Measurements from ENCODE around the gene ARNT2.

ARNT2 gene

DNA sequence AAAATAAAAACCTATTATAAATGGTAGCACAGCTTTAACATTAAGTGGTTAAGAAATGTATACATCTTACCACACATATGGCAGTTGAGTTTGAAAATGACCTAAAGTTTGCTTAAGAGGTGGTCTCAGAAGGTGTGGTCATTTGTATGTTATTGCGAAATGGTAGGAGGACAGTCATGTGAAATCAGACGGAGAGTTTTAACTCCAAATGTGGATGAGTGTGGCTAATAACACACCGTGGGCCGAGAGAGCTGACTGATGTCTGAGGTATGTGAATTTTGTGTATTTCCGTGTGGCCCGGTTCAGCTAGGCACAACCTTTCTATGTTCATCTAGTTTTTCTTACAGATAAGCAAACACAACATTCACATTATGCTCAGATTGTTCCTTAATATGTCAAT lies 71.9 kb downstream of the ARNT2 start:
- no peak for DNase-seq
- Mint-ChIP-seq H3K36me3 (ENCODE audit: low read depth) (no peaks in the 10 kb centered on the region), H3K27me3 (peaks cover 34% of the 10 kb centered on the region), H3K4me1 (ENCODE audit: low read depth) (peaks cover 2% of the 10 kb centered on the region), H3K9me3 (peaks cover 8% of the 10 kb centered on the region), H3K27ac (no peak overlapping the region), H3K4me3 (no peak overlapping the region)

DNA sequence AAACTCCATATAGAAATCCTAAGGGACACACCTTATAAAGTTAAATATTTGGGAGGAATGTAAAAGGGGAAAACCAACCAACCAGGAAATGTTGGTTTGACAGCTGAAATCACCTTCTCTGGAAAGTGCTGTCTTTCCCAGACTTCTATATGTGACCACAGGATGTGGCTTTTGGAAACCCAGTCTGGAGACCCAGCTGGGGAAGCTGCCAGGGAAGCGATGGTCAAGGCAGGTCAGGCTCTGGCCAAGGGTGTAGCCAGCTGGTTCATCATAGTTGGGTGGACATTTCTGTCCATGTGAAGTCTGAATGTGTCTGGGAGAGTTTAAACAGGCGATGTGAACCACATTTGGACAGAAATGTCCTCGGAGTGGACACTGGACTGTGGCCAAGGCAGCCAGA lies 73.9 kb downstream of the ARNT2 start:
- peaks cover 2% of the 10 kb centered on the region for H3K4me1 Mint-ChIP-seq (ENCODE audit: low read depth)
- DNase-seq, result no peak

DNA sequence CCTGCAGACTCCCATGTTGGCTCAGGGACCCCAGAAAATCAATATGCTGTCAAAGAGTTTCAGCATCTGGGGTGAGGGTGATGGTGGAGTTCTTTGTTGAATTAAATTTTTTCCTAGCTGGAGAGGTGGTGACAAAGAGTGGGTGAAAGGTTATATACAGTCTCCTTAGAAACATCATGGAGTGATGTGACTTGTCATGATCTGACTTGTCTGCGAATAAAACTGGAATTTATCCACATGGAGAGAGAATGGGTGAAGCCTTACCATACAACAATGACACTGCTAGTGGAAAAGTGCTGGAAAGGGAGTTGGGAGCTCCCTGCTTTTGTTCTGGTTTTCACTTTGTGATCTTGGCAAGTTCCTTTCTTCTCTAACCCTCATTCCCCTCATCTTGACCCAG lies 75.0 kb downstream of the ARNT2 start:
- H3K27me3 Mint-ChIP-seq, result peaks cover 3% of the 10 kb centered on the region
- H3K4me1 Mint-ChIP-seq (ENCODE audit: low read depth), result peaks cover under 1% of the 10 kb centered on the region
- no peak overlapping the region for H3K27ac Mint-ChIP-seq
- peaks cover 8% of the 10 kb centered on the region for H3K9me3 Mint-ChIP-seq
- H3K4me3 Mint-ChIP-seq, result no peak overlapping the region
- no peak for DNase-seq
- H3K36me3 Mint-ChIP-seq (ENCODE audit: low read depth), result no peaks in the 10 kb centered on the region

More for the DNA sequence above, 73.9 kb downstream of the ARNT2 start:
- Mint-ChIP-seq H3K36me3 (ENCODE audit: low read depth) (no peaks in the 10 kb centered on the region), H3K4me3 (no peak overlapping the region), H3K9me3 (peaks cover 8% of the 10 kb centered on the region), H3K27me3 (peaks cover 14% of the 10 kb centered on the region), H3K27ac (no peak overlapping the region)

DNA sequence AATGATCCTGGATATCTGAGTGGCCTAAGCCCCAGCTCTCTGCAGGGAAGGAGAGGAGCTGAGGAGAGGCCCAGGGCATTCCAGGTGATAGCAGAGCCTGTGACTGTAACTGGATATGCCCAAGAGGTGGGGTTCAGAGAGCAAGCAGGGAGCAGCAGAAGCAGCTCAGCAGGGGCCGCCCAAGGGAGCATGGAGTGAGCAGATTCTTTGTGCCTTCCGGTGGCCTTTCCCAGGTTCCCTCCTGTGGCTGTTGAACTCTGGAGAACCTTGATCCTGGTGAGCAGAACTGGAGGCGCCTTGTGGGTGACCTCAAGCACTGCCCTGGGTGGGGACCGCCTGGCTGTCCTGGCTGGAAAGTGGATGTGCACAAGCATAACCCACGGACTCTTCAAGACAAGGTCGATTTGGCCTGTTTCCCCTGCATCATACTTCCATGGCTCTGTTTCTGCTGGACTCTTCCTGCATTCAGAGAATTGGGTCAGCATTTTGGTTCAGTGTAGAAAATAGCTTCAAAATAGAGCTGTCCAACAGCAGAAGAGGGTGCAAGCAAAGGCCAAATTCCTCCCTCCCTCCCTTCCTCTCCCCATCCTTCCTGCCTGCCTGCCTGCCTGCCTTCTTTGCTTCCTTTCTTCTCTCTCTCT lies 76.1 kb downstream of the ARNT2 start:
- Mint-ChIP-seq H3K9me3 (peaks cover 8% of the 10 kb centered on the region), H3K36me3 (ENCODE audit: low read depth) (no peaks in the 10 kb centered on the region), H3K27ac (no peak overlapping the region), H3K27me3 (no peaks in the 10 kb centered on the region), H3K4me3 (no peak overlapping the region), H3K4me1 (ENCODE audit: low read depth) (no peaks in the 10 kb centered on the region)
- DNase-seq, result no peak

DNA sequence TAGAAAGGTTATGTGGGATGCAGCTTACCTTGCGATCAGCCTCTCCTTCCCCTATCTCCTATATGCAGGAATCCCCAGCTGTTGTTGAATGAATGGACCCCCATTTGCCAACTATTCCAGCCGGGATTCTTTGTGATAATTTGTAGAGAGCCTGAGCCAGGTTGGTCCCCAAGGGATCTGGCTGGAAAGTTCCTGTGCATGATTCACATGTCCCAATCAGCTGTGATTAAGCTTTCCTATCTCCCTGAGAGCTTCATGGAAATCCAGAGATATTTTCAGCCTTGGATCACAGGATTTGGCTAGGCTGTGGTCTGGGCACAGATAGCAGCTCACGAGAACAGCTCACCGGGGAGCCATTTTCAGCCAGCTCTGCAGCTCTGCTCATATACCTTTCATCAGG lies 76.7 kb downstream of the ARNT2 start:
- Mint-ChIP-seq H3K27me3 (no peaks in the 10 kb centered on the region), H3K4me3 (no peak overlapping the region), H3K36me3 (ENCODE audit: low read depth) (no peaks in the 10 kb centered on the region), H3K27ac (no peak overlapping the region), H3K4me1 (ENCODE audit: low read depth) (no peaks in the 10 kb centered on the region), H3K9me3 (peaks cover 3% of the 10 kb centered on the region)
- DNase-seq, result no peak

DNA sequence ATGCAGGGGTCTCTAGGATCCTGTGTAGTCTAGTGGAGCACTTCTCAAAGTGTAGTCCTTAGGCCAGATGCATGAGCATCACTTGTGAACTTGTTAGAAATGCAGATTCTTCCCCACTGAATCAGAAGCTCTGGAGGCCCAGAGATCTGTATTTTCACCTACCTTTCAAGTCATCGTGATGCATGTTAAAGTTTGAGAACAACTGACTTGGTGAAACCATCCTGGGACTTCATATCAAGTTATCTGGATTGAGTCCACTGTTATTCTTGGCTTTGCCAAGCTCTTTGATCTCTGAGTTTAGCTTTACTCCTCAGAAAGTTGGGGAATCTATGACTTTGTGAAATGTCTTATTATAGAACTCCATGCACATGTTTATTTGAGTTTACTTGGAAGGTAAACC lies 78.5 kb downstream of the ARNT2 start:
- DNase-seq, result no peak
- Mint-ChIP-seq H3K27ac (no peak overlapping the region), H3K36me3 (ENCODE audit: low read depth) (no peaks in the 10 kb centered on the region), H3K4me3 (no peak overlapping the region), H3K4me1 (ENCODE audit: low read depth) (no peaks in the 10 kb centered on the region), H3K9me3 (no peaks in the 10 kb centered on the region), H3K27me3 (no peaks in the 10 kb centered on the region)

DNA sequence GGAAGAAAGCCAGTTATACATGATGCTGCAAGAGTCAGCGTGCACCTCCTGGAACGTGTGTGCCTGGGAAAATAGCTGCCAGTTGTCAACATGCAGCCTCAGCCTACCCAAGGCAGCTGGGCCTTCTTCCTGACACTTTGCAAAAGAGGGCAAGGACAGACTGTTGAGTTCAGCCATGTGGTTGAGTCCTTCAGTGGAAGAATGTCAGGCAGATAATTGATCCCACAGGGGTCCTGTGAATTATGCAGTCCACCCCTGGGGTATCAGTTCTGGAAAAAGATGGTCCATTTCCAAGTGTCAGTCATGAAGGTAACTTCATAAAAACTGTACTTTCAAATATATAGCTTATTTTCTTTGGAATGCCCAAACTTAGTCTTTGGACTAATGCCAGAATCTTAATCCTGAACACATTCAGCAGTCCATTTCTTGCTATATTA lies 79.6 kb downstream of the ARNT2 start:
- Mint-ChIP-seq H3K36me3 (ENCODE audit: low read depth) (no peaks in the 10 kb centered on the region), H3K27me3 (no peaks in the 10 kb centered on the region), H3K4me1 (ENCODE audit: low read depth) (no peaks in the 10 kb centered on the region), H3K9me3 (no peaks in the 10 kb centered on the region), H3K4me3 (no peak overlapping the region), H3K27ac (no peak overlapping the region)
- DNase-seq, result no peak

DNA sequence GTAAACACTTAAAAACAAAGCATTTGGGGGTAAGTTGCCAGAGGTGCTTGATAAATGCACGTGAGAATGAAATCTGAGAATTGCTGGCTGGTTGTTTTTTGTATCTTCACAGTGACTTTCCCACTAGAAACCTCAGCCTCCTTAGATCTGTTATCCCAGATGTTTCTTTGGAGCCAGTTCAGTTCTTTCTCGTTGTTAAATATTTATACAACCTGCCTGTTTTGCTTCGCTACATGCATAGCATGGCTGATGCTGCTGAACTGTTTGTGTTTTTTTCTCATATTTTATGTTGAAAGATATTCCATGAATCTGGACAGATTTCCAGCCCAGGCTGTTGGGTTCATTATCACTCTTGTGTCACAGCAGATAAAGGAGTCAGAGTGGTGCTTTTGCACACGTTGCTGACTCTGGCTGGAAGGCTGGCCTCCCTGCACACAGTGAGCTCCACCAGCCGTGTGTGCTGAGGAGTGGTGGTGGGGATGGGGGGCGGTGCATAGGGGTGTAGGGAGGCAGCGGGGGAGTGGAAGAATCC lies 80.2 kb downstream of the ARNT2 start:
- Mint-ChIP-seq H3K4me1 (ENCODE audit: low read depth) (peaks cover 2% of the 10 kb centered on the region), H3K27ac (no peak overlapping the region), H3K36me3 (ENCODE audit: low read depth) (no peaks in the 10 kb centered on the region), H3K4me3 (no peak overlapping the region), H3K27me3 (no peaks in the 10 kb centered on the region), H3K9me3 (no peaks in the 10 kb centered on the region)
- no peak for DNase-seq

DNA sequence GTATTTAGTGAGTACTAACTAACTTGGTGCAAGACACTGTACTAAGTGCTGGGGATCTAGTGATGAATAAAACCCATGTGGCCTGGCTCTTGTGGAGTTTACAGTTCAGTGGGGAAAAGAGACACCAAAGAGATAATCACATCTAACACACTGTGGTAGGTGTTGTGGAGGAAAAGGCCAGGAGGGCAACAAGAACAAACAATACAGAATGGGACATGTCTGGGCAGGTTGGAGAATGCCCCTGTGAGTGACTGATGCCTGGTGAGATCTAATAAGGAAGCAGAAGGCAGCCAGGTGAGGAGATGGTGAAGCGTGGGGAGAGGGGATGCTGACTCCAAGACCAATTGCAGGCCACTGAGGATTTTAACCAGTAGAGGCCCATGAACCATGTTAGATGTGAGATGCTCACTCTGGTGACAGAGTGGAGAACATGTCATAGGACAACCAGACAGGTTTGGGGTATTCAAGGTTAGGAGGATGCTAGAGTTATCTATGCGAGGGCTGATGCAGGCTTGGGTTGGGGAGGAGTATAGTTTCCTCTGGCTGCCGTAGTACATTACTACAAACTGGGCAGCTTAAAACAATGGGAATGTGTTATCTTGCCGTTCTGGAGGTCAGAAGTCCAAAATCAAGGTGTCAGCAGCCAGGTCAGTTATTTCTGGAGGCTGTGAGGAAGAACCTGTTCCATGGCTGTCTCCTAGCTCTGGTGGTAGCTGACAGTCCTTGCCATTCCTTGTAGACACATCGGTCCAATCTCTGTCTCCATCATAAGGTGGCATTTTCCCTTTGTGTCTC lies 81.4 kb downstream of the ARNT2 start:
- Mint-ChIP-seq H3K36me3 (ENCODE audit: low read depth) (no peaks in the 10 kb centered on the region), H3K4me1 (ENCODE audit: low read depth) (peaks cover 2% of the 10 kb centered on the region), H3K9me3 (no peaks in the 10 kb centered on the region), H3K27ac (no peak overlapping the region), H3K27me3 (peaks cover 5% of the 10 kb centered on the region), H3K4me3 (no peak overlapping the region)
- no peak for DNase-seq

DNA sequence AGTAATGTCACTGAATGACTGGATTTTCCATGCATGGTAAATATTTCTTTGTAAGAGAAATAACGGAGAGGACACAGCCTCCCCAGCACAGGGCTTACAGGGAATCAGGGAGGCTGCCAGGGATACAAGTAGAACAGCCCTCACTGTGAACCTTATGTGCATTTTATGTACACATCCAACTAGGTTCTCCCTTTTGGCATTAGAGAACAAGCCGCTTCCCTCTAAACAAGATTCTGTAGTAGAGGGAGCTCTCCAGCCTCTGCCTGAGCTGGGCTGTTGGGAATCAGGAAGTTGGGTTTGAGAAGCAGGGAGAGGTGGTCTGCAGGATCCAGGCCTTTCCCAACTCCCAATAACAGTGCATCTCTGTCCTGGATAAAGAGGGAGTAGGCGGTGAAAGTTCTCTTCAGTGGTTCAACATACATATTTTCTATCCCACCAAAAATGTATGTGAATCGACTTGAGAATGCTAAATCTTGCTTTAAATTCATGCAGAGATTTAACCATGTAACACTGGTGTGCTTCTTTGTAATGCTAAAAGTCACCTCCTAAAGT lies 83.7 kb downstream of the ARNT2 start:
- Mint-ChIP-seq H3K4me1 (ENCODE audit: low read depth) (peaks cover 2% of the 10 kb centered on the region), H3K27ac (no peak overlapping the region), H3K36me3 (ENCODE audit: low read depth) (no peaks in the 10 kb centered on the region), H3K4me3 (no peak overlapping the region), H3K9me3 (no peaks in the 10 kb centered on the region), H3K27me3 (peaks cover 5% of the 10 kb centered on the region)
- no peak for DNase-seq

DNA sequence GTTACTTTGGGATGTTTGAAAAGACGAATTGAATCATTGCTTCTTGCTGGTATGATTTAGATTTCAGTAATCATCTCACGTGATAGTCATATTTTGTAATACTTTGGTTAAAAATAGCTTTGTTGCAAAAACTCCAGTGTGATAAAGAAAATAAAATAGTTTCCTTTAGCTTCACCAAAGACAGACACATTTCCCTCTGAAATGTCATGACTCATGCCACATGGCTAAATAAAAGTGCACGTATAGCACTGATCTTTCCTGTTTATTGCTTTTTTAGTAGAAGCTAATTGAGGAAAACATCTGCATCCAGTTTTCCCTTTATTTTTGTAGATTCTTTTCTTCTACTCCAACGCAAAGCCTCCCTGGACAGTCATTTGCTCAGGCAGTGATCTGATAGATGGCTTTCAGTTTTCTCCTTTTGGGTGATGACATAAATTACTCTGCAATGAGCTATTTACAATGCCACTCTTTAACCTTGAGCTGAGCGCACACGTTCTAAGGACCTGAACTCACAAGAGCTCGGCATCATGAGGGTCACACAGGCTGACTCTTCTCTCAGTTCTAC lies 84.9 kb downstream of the ARNT2 start:
- H3K4me3 Mint-ChIP-seq, result no peak overlapping the region
- H3K27ac Mint-ChIP-seq, result no peak overlapping the region
- H3K27me3 Mint-ChIP-seq, result peaks cover 8% of the 10 kb centered on the region
- DNase-seq, result no peak
- peaks cover 2% of the 10 kb centered on the region for H3K4me1 Mint-ChIP-seq (ENCODE audit: low read depth)
- H3K36me3 Mint-ChIP-seq (ENCODE audit: low read depth), result no peaks in the 10 kb centered on the region
- no peaks in the 10 kb centered on the region for H3K9me3 Mint-ChIP-seq

DNA sequence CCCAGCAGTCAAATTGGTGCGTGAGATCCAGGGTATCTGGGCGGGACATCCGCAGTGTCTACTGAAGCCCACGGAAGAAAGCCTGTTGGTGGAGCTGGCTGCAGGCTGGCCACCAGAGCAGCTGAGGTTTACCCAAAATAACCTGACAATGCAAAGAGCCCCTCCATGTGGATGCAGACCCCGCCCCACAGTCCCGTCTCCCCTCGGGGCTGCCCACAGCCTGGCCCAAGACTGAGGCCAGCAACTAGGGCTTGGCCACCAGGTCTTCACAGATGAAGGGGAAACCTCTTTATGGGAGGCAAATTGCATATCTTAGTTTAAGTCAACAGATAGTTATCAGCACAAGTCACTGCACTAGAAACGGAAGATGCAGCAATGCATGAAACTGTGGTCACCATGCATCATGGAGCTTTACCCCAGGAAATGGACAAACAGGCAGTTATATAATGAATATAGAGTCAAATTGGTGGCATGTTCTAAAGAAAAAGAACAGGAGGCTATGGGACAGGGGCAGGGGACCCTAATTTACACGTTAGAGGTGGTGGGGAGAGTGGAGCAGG lies 86.3 kb downstream of the ARNT2 start:
- no peaks in the 10 kb centered on the region for H3K36me3 Mint-ChIP-seq (ENCODE audit: low read depth)
- H3K27me3 Mint-ChIP-seq, result peaks cover 8% of the 10 kb centered on the region
- H3K4me1 Mint-ChIP-seq (ENCODE audit: low read depth), result peaks cover 2% of the 10 kb centered on the region
- DNase-seq, result no peak
- H3K4me3 Mint-ChIP-seq, result no peak overlapping the region
- no peaks in the 10 kb centered on the region for H3K9me3 Mint-ChIP-seq
- H3K27ac Mint-ChIP-seq, result no peak overlapping the region

DNA sequence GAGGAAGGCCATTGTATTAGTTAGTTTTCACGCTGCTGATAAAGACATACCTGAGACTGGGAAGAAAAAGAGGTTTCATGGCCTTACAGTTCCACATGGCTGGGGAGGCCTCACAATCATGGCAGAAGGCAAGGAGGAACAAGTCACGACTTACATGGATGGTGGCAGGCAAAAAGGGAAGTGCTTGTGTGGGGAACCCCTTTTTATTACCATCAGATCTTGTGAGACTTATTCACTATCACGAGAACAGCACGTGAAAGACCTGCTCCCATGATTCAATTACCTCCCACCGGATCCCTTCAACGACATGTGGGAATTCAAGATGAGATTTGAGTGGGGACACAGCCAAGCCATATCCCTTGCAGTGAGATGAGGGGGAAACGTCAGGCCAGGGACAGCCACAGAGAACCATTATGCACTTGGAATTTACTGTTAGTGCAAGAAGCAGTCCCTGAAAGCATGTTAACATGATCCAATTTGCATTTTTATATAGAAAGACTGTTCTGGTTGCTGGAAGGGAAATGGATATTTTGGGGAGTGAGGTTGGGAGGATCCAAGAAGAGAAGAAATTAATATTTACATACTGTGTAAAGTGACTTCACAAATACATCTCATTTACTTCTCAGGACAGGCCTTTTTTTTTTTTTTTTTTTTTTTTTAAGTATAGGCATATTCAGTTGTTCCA lies 87.1 kb downstream of the ARNT2 start:
- Mint-ChIP-seq H3K4me3 (no peak overlapping the region), H3K36me3 (ENCODE audit: low read depth) (no peaks in the 10 kb centered on the region), H3K27ac (no peak overlapping the region), H3K9me3 (no peaks in the 10 kb centered on the region), H3K4me1 (ENCODE audit: low read depth) (peaks cover 2% of the 10 kb centered on the region), H3K27me3 (peaks cover 12% of the 10 kb centered on the region)
- no peak for DNase-seq

DNA sequence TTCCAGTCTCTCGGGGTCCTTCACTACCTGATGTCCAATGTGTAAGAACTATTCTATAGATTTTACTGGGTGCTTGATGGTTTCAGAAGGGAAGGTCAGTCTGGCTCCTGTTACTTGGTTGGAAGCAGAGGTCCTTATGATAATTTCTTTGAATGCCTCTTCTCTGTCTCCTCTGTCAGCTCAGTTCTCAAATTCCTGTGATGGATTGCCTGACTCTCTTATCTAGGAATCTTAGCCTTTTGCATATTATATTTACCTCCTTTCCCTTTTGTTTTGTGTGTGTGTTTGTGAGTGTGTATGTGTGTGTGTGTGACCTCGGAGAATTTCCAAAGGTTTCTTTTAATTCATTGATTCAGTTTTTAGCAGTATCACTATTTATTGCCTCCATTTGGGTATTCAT lies 88.2 kb downstream of the ARNT2 start:
- H3K27ac Mint-ChIP-seq, result no peak overlapping the region
- H3K4me1 Mint-ChIP-seq (ENCODE audit: low read depth), result peaks cover 2% of the 10 kb centered on the region
- peaks cover 12% of the 10 kb centered on the region for H3K27me3 Mint-ChIP-seq

More for the DNA sequence above, 88.2 kb downstream of the ARNT2 start:
- DNase-seq, result no peak
- Mint-ChIP-seq H3K36me3 (ENCODE audit: low read depth) (no peaks in the 10 kb centered on the region), H3K4me3 (no peak overlapping the region), H3K9me3 (no peaks in the 10 kb centered on the region)

Data from activated T-cell treated with anti-CD3 and anti-CD28 coated beads, Interleukin-2, amount 50 U/mL, for 24 hours (primary cell).